Globus pallidus (tissue), 1 donor: ENCODE data around the gene BCR.
"Not testable (repeated sequence)": the region's sequence is repeated elsewhere in the genome, so short reads cannot be mapped to it uniquely, and the experiment has no call there.

Experiments used
- DNase-seq: peaks from one replicate; pipeline ENCODE4 v3.0.0-alpha.2; 2015; ENCODE audit warnings: low spot score

BCR gene

GRCh38 chr22:23289851-23290724 is 109.8 kb downstream of the BCR start:
- no peak for DNase-seq

- DNase-seq: no peak
Measured at GRCh38 chr22:23291806-23292452, 111.6 kb downstream of the BCR start.

GRCh38 chr22:23292453-23293350 is 112.4 kb downstream of the BCR start:
- DNase-seq: no peak

- no peak for DNase-seq
Measured at GRCh38 chr22:23293720-23294119, 113.4 kb downstream of the BCR start.

- no peak for DNase-seq
Measured at GRCh38 chr22:23294221-23294620, 113.9 kb downstream of the BCR start.

GRCh38 chr22:23300476-23300875 is 120.2 kb downstream of the BCR start:
- no peak for DNase-seq

- no peak for DNase-seq
Measured at GRCh38 chr22:23301591-23301990, 121.3 kb downstream of the BCR start.

GRCh38 chr22:23302171-23303002 is 122.1 kb downstream of the BCR start:
- no peak for DNase-seq

- no peak for DNase-seq
Measured at GRCh38 chr22:23305321-23305910, 125.1 kb downstream of the BCR start.

GRCh38 chr22:23305922-23306374 is 125.6 kb downstream of the BCR start:
- peak; percentile 78 for DNase-seq

GRCh38 chr22:23306438-23306921 is 126.2 kb downstream of the BCR start:
- no peak for DNase-seq

GRCh38 chr22:23306926-23307325 is 126.6 kb downstream of the BCR start:
- DNase-seq: no peak

GRCh38 chr22:23307511-23307910 is 127.2 kb downstream of the BCR start:
- not testable (repeated sequence) for DNase-seq

GRCh38 chr22:23309261-23309660 is 129.0 kb downstream of the BCR start:
- not testable (repeated sequence) for DNase-seq

- not testable (repeated sequence) for DNase-seq
Measured at GRCh38 chr22:23310443-23311097, 130.3 kb downstream of the BCR start.

GRCh38 chr22:23311635-23312420 is 131.5 kb downstream of the BCR start:
- DNase-seq: not testable (repeated sequence)

GRCh38 chr22:23313791-23314567 is 133.7 kb downstream of the BCR start:
- no peak for DNase-seq

- peak; percentile 47 for DNase-seq
Measured at GRCh38 chr22:23315341-23315917, 135.1 kb downstream of the BCR start.
